Activated CD4-positive, alpha-beta T cell treated with anti-CD3 and anti-CD28 coated beads, Interleukin-2, amount 50 U/mL, for 1 hour (primary cell): Measurements from ENCODE around the gene STAT4.

Source experiments
- DNase-seq: peaks from one replicate; pipeline ENCODE4 v3.0.0-alpha.2; 2020

Gene STAT4

DNA sequence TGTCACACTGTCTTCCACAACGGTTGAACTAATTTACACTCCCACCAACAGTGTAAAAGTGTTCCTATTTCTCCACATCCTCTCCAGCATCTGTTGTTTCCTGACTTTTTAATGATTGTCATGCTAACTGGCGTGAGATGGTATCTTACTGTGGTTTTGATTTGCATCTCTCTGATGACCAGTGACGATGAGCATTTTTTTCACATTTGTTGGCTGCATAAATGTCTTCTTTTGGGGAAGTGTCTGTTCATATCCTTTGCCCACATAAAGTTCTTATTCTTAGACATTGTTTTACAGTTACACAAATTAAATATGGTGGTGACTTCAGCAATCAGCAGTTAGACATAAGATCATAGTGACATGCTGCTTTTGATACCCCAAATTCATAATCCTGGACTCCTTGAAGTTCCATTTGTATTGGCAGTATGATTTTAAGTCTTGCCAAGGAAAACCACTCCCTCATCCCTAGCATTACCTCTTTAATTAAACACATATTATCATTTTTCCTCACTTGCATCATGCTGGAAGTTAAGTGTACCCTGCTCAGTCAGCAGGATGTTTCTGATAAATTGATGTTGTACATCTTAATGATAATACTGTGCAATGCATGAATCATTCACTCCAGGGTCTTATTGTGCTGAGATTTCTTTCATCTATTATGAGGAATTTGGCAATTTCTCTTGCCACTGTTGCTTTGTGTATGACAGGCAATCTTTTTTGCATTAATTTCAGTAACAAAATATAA lies 69.2 kb downstream of the STAT4 start:
- DNase-seq = no peak

DNA sequence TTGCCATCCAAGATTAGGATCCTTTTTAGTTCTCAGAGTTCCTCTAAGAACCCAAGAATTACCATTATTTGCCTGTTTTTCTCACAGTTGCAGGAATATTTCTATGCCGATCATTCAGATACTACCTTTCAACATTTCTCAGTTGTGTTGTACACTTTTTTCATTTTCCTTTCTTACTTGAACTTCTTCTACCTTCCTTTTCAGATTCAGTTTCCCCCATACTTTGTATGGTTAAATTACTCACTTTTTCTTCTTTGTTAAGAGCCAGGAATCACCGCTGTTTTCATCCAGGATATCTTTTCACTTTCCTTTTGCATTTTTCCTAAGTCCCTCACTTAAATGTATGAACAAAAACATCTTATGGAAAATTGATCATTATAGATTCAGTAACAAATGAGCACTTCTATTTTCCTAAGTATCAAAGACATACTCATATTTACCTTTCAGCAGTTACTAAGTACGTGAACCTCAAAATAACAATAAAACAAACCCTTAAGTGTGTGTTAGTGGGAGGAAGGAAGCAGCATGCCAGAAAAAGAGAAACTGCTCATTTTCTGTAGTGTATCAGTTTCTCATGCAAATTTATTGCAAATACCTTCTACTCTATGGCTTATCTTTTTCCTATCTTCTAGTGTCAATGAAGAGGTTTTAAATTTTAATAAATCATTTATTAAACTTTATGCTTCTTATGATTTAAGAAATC lies 72.5 kb downstream of the STAT4 start:
- no peak for DNase-seq

DNA sequence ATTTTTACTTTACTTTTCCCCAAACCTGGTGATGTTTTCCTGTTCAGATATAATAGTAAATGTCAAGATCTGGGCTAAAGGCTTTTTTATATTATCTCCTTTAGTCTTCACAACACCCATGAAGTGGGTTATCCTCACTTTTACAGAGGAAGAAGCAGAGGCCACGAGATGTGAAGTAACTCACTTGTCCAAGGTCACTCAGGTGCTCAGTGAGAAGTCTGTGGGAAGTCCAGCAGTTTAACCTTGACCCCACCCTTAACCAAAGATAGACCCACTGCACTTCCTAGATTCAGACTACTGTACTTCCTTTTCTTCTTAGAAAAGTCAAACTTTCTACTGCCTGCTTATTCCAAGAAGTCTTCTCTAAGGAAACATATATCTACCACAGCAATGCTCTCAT lies 80.5 kb downstream of the STAT4 start:
- no peak for DNase-seq

DNA sequence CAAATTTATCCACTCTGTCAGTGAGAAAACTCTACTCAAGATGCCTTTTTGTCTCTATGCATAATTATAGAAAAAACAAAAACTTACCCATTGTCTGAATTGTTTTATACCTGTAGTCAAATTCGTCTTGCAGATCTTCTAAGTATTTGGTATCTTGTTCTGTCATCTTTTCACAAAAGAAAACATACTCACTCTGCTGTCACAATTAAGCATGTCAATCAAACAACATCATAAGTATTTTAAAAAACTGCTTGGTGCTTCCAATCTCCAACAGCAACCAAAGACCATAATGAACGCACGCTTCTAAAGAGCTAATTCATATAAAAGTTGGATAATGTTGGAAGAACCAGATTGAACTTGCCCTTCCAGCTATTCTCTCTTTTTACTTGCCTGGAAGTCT lies 81.2 kb downstream of the STAT4 start:
- DNase-seq = no peak

DNA sequence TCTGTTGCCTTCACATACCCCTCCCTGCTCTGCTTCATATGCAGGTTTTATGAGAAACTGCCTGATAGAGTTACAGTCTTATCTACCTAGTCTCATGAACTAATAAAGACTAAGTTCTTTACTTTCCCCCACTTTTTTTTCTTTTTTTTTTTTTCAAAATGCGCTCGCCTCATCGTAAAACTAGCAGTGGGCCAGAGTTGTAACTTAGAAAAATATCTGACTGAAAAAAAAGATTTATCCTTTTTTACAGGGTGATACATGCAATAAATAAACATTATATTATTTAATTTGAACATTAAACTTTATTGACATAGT lies 83.9 kb downstream of the STAT4 start:
- no peak for DNase-seq

DNA sequence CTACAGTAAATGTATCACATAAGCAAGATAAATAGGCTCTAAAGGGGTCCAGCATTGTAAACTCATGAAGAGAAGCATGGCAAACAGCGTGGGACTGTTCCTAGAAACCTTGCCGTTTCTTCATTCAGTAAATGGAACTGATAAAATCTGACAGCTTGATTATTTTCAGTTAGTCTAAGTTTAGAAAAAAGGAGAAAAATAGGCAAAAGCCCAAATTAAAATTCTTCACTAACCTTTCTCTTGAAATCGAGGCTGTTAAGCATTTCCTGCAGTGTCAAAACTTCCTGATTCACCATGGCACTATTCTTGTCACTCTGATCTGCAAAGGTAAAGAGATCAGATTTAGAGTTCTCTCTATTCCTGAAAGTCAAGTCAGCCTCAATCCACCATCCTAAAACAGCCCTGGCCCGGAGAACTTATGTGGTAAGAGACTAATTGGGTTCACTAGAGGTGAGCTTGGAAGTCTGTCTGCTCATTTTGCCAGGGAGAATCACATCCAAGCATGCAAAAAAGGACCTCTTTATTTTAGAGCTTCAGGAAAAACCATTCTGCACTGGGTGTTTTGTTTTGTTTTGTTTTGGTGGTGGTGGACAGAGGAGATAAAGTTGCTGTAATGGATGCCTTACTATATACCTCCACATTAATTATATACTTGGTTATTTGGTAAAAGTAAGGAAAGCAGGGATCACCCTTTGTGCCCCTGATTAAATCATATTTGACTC lies 84.4 kb downstream of the STAT4 start:
- no peak for DNase-seq

DNA sequence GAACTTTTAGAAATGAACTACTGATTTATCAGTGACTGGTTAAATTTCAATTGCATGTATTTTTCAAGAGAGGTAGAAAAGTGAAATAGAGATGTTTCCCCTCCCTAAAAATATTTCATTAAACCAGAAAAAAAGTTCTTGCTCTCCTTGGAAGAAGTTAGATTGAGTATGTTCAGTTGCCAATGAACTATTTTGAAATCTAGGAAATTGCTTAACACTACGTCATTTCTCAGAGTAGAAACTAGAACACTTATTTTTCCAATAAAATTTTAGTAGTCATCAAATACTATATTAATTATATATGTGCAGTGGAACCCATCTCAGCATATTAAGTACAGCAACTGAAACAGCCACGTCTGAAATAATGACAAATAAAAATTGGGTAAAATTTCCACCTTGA lies 85.0 kb downstream of the STAT4 start:
- DNase-seq = no peak

DNA sequence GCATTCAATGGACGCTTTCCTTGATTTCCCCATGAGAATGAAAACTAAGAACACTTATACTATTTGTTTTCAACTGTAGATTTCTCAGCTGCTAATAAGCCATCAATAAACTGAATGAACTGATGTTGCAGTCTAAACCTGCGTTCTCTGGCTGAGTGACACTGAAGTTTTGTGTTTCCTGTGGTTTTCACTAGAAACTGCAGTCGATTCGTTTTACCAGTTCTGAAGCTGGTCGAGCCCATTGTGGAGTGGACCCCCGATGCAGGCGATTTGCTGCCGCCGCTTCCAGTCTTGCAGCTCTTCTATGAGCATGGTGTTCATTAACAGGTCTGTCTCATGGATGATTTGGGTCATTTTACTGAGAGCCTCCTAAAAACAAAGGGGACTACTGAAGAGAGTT lies 86.2 kb downstream of the STAT4 start:
- DNase-seq = no peak

DNA sequence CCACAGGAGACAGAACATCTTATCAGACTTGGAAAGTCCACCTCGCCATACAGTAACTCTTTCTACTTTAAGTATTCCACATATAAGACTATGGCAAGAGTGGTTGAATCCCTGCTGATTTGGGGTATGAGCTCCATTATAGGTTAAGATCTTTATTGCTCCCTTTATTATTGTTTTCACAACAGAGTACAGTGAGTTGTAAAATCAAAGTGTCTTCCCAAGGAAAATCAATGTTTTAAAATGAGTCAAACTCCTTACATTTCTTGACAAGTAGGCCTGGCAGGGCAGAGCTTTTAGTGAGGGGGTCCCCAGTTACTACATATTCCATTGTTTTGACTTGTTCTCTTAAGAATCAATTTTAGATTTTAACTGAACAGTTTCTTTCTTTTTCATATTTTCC lies 87.2 kb downstream of the STAT4 start:
- no peak for DNase-seq

DNA sequence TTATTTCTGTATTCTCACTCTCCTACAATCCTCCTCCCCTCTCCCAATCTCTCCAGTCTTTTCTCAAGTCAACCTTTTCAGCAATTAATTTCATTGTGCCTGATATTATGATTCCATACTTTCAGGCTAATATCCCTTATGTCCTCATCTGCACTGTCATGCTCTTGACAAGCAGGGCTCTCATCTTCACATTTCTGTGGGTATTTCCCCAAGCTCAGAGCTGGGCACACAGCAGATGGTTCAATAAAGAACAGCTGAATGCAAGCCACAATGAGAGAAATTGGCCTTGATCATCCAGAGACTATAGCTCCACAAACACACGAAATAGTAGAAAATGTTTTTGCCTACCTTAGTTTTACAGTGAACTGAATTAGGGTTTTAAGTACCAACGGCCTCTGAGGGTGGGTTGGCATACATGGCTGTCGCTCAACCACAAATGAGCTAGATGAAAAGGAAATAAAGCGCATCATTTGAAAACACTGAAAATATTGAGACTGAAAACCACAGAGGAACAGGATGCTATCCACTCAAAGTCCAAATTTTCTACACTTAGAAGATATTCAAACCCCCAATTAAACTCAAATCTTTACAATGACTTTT lies 89.3 kb downstream of the STAT4 start:
- no peak for DNase-seq

DNA sequence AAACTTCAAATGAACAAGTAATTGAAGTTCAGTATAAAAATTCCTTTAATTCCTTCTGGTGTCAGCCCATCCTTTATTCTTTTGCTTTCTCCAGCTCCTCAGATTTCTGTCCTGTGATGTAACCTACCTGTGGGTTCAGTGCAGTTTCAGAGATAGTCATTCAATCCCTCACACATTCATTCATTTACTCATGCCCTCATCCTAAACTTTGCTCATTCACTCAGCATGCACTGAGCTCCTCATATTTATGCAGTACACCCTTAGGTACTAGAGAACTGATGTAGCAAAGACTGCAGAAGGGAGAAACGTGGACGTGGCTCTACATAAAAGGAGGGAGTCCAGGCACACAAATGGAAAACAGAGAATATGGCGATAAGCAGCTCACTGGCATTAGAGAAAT lies 91.5 kb downstream of the STAT4 start:
- no peak for DNase-seq

DNA sequence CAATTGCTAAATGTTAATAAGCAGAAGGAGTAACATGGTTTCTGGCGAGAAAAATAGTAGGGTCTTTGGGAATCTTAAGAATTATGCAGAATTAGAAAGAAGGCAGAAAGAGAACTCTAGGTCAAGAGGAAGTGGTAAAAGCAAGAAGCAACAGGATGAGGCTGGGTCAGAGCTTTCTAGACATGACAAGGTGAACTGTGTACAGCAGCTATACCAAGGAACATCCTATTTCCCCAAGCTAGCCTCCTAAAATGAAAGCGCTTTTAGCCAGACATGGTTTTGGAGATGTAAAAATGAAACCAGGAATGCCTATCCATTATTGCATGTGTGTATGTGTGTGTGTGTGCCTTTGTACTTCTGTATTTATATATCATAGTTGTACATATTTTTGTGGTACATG lies 94.6 kb downstream of the STAT4 start:
- no peak for DNase-seq

DNA sequence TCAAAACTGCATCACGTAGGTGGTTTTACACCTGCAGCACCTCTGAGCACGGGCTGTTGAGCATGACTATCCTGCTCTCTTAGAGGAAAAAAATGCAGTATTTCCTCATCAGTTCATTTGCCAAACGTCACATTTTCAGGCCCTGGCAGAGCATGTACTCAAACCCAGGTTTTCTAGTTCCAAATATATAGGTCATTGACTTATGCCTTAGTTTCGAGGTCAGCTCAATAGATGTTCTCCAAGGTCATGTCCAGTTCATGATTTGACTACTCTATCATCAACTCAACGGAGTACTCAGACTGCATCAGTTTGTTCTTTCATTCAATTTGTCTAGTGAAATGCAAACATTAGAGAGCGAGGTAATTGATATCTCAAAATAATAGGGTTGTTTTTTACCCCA lies 97.5 kb downstream of the STAT4 start:
- no peak for DNase-seq

DNA sequence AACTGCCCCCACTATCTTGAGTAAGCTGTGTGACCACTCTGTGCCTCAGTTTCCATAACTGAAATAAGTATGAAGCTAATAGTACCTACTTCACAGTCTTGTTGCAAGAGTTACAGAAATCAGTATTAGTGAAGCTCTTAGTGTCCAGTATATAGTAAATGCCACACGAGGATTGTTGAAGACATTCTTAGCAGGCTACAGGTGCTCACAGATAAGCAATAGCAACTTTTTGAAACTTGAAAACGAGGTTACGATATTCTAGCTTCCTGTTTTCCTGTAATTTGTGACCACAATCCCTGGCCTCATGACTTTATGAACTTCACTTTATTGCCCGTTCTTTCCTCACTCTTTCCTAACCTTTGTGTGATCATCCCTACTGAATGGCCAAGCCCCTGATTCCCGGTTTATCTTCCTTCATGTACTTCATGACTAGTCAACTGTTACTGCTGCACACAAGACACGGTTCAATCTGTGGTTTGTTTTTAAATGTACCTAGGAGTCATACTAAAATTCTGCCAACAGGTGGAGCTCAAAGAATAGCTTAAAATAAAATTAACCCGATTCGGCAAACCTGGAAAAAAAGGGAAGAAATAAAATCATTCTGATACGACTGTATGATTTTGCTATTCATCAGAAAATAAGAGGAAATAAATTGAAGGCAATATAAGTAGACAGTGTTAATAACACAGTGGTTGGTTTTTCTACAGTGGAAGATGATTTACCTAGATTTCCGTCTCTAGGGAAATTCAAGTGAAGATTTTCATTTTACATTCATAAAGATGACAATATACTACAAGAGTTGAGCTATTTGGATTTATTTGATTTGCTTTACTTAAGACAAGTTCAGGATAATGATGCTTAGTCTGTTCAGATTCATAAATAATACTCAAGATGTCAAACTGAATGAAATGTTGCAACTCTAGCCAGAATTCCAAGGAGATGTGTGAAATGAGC lies 98.7 kb downstream of the STAT4 start:
- no peak for DNase-seq

DNA sequence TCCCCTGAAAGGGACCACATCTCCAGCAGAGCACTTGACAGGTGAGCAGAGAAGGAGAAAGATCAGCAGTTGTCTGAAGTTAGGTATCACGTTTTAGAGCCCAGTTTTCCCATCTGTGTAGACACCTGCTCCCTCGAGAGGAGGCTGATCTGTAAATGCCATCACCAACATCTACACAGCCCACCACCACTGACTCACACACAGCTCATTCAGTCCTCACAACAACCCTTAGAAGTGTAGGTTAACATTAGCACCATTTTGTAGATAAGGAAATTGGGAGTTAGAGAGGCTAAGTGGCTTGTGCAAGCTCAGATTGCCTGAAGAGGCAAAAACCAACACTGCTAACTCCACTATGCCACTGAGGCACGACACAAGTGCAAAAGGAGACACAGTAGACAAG lies 99.6 kb downstream of the STAT4 start:
- DNase-seq = no peak

DNA sequence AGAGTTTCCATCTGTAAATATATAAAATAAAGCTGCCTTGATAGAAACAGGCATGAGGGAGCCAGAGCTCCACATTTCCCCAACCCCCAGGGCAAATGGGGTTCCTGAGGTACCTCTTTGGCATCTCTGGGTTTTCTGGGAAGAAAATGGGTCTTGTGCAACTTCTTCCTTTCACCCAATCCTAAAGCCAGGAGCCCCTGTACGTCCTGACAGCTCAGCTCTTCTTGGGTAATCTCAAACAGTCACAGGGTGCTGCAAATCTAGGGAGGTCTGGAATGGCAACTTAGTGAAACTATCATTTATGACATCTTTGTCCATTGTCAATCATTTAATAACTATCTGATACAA lies 100.2 kb downstream of the STAT4 start:
- no peak for DNase-seq

DNA sequence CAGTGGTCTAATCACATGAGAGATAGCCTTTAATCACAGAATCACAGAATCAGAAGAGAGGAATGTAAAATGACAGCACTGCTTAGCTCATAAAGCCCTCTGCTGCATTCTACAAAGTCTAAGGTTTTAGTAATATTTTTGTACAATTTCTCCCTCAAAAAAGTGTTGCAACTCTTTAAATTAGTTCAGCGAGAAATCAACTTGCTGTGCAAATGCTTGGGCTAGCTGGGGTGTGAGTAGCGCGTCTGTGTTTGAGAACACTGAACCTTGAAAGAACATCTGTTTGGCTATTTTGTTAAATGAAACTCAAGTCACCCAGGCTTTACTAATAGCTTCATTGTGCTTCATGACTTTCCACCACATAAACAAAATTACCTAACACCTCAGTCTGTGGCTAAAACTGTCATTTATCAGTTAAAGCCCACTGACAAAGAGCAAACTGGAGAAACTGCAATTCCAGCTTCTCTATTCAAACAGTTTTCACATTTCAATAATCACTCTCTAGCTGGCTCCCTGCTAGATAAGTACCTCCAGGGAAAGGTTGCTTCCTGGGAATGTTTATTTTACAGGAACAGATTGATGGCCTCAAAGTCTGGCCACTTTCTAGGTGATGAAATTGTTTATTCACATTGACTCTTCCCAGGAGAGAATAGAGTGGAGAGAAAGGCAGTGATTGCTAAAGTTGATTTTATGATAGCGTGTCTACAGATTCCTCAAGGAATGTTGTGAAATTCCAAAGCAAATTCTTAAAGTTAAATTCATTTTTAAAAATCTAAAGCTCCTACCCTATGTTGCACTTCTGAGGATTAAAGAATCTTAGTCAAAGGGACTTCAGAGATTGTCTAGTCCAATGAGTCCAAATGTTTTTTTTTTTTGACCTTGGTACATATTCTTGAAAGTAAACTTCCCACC lies 100.8 kb downstream of the STAT4 start:
- no peak for DNase-seq

DNA sequence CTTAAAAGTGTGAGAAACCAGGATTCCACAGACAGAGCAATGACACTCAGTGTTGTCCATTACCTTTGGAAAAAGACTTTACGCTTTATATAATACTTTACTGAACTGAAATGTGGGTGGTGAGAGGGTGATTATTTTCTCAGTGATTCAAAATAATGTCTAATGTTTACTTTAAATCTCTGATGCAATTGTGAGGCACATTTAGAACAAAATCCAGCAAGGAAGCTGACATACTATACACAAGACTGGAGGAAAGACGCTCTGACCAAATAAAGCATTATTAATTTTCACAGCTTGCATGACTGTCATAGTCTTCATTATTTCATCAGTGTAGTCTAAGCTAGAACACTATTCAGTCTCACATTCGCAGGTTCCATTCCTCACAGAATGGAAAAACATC lies 102.7 kb downstream of the STAT4 start:
- DNase-seq = no peak

DNA sequence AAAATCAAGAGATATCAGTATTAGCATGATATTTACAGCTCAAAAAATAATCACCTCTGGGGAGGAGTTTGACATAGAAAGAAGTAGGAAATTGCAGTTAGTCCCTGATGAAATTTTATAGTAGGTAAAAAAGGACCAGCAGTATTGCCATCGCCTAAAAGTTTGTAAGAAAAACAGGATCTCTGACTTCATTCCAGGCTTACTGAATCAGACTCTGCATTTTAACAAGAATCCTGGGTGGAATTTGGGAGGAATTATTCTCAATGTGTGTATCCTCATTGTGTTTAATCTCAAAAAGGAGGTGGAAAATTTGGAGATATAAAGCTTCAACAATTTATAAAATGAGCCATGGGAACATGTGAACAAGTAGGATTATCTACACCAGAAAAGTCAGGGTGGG lies 105.7 kb downstream of the STAT4 start:
- no peak for DNase-seq

DNA sequence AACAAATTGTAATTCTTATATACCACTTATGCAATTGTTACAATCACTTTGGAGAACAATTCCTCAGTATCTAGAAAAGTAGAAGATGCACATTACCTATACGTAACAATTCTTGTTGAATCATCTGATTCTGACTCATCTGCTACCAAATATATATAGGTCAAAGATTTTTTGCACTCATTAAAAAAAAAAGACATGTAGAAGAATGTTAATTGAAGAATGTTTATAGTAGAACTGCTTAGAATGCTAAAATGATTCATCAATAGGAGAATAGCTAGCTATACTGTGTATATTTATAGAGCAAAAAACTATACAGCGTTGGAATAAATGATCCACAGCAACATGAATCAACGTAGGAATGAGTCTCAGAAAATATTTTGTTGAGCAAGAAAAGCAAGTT lies 107.4 kb downstream of the STAT4 start:
- no peak for DNase-seq

DNA sequence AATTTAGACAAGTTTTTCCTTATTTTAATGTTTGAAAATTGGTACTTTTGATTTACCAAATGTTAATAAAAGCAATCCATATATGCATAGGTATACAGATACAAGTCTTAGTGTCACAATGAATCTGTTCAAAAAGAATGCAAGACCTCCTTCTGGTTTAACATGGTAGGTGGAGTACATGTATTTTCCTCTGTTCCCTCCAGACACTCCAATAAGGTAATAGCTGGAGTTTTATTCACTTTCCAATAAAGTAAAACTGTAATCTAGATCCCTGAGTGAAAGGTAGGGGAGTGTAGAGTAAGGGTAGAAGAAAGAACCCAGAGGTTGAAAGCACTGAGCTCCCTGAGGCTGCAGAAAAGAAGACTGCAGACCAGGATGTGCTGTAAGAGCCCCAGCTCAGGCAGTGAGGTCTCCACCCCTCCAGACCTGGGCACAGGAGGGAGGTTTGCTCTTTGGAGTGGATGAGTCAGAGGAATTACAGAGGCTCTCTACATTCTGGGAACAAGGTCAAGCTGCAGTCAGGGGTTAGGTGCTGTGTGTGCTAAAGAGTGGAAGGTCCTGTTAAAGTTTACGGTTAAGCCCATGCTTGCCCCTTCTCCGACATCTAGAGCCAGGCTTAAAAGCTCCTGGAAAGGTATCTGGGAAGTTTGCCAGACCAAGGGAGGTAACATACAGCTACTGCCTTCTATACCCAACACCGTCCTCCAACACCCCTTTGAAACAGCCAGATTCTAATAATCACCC lies 109.2 kb downstream of the STAT4 start:
- DNase-seq = no peak
